ENCODE results near the gene GDF10. TPM values are rescaled to one million over a fixed set of nuclear protein-coding genes. Genes with fewer than 3 reads are reported as not detected.

Gene GDF10
- total RNA-seq, 1 experiment from 2014 or later = 0.20 TPM

DNA sequence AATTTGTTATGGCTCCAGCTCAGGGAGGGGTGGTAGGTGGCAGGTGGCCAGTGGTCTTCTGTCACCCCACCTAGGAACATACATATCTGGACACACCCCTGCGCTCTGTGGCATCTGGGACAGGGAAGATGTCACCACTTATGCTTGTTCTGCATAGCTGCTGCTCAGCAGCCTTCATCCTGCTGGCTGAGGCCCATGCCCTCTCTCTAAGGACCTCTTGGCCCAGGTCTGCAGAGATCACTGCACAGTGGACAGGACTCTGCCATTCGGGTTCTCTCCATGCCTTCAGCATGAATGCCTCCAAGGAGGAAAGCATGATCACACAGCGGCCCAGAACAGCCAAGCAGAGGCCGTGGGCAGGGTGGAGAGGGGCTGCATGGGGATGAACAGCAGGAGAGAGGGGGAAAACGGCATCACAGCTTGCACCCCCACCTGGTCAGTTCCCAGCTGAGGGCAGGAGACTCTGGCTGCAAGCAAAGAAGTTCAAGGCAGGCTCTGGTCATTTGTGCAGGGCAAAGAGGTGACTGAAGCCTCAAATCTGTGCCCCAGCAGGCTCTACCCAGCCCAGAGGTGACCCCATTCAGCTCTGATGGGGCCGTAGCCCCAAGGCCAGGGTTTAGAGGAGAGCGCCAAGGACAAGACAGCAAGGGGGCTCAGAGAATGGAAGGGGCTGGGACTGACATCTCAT lies 47.8 kb upstream of the GDF10 start:
- DNase-seq = no peak
- H4K5ac ChIP-seq (ENCODE audit: insufficient read length, low read depth, low read length) = no peak overlapping the region
- WGBS (ENCODE audit: extremely low coverage, insufficient read length, low lambda C conversion rate) = no CpG with 5 or more reads among the region's 7 CpGs

More for the DNA sequence above, 47.8 kb upstream of the GDF10 start:
- Histone ChIP-seq H3K56ac (ENCODE audit: insufficient read length, low read depth, low read length) (no peak overlapping the region), H4K8ac (replicated peaks; ENCODE audit: insufficient read length, low read depth, low read length) (no peak overlapping the region), H2BK12ac (ENCODE audit: insufficient read length, low read depth, low read length) (no peak overlapping the region), H4K91ac (ENCODE audit: insufficient read length, low read depth, low read length) (no peak overlapping the region), H3K23ac (ENCODE audit: insufficient read length, low read depth, low read length) (no peak overlapping the region), H3K79me1 (ENCODE audit: insufficient read depth, low read depth, low read length, poor library complexity, severe bottlenecking) (no peaks in the 10 kb centered on the region), H3K9ac (ENCODE audit: extremely low read depth, insufficient read length, low read length) (no peak overlapping the region), H3K27ac (ENCODE audit: insufficient read length, low read depth, low read length) (no peak overlapping the region), H3K4ac (ENCODE audit: low read depth, low read length) (no peak overlapping the region), H2AFZ (ENCODE audit: low read length) (no peak overlapping the region), H2BK20ac (ENCODE audit: low read depth, low read length, poor library complexity, severe bottlenecking) (no peak overlapping the region), H2BK120ac (ENCODE audit: low read depth, low read length, poor library complexity, severe bottlenecking) (no peak overlapping the region), H3K18ac (ENCODE audit: insufficient read length, low read depth, low read length) (no peak overlapping the region), H3K23me2 (ENCODE audit: insufficient read length, low read depth, low read length, poor library complexity, severe bottlenecking) (no peaks in the 10 kb centered on the region), H3K9me3 (ENCODE audit: control insufficient read depth, low read depth, low read length) (no peaks in the 10 kb centered on the region), H3K4me2 (ENCODE audit: insufficient read depth, insufficient read length, low read length) (no peak overlapping the region), H3K79me2 (ENCODE audit: insufficient read depth, low read length) (no peaks in the 10 kb centered on the region), H2BK15ac (ENCODE audit: low read depth, low read length) (no peak overlapping the region), H3K27me3 (ENCODE audit: insufficient read depth, low read length) (no peaks in the 10 kb centered on the region), H3T11ph (ENCODE audit: low read length) (no peak overlapping the region), H2BK5ac (ENCODE audit: insufficient read length, low read length) (no peak overlapping the region), H2AK5ac (ENCODE audit: insufficient read length, low read length) (no peak overlapping the region), H4K20me1 (ENCODE audit: control insufficient read depth, insufficient read depth, insufficient read length) (no peaks in the 10 kb centered on the region), H3K14ac (ENCODE audit: insufficient read depth, low read length) (no peak overlapping the region), H3K4me1 (ENCODE audit: insufficient read depth, low read length) (no peaks in the 10 kb centered on the region)
- H3K4me1 Mint-ChIP-seq = 0 out of 4 replicates have a peak, but pooled peaks cover 0 to 6% of the 10 kb centered on the region in 2 experiments
- no peak overlapping the region for H3K4me3 Mint-ChIP-seq
- TF ChIP-seq, protein P1, sequence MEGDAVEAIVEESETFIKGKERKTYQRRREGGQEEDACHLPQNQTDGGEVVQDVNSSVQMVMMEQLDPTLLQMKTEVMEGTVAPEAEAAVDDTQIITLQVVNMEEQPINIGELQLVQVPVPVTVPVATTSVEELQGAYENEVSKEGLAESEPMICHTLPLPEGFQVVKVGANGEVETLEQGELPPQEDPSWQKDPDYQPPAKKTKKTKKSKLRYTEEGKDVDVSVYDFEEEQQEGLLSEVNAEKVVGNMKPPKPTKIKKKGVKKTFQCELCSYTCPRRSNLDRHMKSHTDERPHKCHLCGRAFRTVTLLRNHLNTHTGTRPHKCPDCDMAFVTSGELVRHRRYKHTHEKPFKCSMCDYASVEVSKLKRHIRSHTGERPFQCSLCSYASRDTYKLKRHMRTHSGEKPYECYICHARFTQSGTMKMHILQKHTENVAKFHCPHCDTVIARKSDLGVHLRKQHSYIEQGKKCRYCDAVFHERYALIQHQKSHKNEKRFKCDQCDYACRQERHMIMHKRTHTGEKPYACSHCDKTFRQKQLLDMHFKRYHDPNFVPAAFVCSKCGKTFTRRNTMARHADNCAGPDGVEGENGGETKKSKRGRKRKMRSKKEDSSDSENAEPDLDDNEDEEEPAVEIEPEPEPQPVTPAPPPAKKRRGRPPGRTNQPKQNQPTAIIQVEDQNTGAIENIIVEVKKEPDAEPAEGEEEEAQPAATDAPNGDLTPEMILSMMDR (conservative IDR thresholded peaks at IDR 0.05) = no peak
- H3K27me3 Mint-ChIP-seq (ENCODE audit: low read depth) = peaks cover 4% of the 10 kb centered on the region; the same call in 1 of the 2 replicates
- no peaks in the 10 kb centered on the region for H3K36me3 Mint-ChIP-seq (ENCODE audit: insufficient read depth in 1 of 3, low read depth in 3 of 3)
- no peaks in the 10 kb centered on the region; a peak in 1 of 5 replicates for H3K9me3 Mint-ChIP-seq
- H3K27ac Mint-ChIP-seq = peak overlapping the region in 2 of 3 experiments; percentile 28 to 62; a peak in 2 of 7 replicates
